HG03196 (cell line): ENCODE results near the gene RBM26.

Source experiments
- ATAC-seq: cut with Tn5 transposase; IDR thresholded peaks from one replicate; pipeline ENCODE4 v1.9.1; 2021; ENCODE audit not compliant: unreplicated experiment

Gene RBM26, protein sequence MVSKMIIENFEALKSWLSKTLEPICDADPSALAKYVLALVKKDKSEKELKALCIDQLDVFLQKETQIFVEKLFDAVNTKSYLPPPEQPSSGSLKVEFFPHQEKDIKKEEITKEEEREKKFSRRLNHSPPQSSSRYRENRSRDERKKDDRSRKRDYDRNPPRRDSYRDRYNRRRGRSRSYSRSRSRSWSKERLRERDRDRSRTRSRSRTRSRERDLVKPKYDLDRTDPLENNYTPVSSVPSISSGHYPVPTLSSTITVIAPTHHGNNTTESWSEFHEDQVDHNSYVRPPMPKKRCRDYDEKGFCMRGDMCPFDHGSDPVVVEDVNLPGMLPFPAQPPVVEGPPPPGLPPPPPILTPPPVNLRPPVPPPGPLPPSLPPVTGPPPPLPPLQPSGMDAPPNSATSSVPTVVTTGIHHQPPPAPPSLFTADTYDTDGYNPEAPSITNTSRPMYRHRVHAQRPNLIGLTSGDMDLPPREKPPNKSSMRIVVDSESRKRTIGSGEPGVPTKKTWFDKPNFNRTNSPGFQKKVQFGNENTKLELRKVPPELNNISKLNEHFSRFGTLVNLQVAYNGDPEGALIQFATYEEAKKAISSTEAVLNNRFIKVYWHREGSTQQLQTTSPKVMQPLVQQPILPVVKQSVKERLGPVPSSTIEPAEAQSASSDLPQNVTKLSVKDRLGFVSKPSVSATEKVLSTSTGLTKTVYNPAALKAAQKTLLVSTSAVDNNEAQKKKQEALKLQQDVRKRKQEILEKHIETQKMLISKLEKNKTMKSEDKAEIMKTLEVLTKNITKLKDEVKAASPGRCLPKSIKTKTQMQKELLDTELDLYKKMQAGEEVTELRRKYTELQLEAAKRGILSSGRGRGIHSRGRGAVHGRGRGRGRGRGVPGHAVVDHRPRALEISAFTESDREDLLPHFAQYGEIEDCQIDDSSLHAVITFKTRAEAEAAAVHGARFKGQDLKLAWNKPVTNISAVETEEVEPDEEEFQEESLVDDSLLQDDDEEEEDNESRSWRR

GRCh38 chr13:79405831-79406596 lies at the start of gene RBM26:
RBM26 (minus strand) TSS chr13:79406255; CDS start chr13:79405774, 481 bp downstream.
- ATAC-seq, result peak; percentile 79

- no peak for ATAC-seq
Observed at GRCh38 chr13:79455331-79455730, 49.3 kb upstream of the RBM26 start.

- no peak for ATAC-seq
Observed at GRCh38 chr13:79452239-79452913, 46.3 kb upstream of the RBM26 start.

DNA sequence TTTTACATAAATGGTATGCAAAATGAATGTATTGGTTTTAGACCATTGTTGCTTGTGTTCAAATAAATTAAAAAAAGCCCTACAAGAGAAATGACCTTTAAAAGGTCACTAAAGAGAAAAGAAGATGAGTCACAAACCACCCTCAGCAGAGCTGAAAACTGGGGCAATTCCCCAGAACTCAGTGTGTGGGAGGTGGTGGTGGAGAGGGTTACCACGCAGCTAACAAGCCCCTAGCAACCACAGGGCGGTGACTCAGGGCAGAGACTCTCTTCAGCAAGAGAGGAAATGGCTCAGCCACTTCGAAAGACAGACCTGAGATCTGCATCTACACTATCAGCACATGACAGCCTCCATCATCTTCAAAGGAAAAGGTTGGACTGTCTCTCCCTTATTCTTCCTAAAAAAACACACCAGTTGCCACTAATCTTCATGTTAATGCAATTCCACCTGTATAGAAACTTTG lies 45.5 kb upstream of the RBM26 start:
- peak; percentile 99 for ATAC-seq

DNA sequence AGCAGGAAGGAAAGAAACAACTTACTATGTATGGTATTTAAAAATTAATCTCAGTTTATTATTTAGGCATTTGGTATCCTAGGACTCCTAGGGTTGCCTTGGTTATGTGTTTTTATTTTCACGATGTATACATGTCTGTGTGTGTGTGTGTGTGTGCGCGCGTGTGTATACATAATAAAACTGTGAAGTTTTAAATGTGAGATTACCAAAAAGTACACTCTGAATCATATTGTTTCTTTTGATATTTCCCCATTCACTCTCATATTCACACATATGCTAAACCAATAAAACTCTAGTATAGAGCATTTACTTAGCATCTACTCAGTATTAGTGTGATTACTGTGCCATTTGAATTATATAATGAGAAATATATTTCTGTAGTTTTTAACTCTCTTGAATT lies 44.1 kb upstream of the RBM26 start:
- ATAC-seq, result no peak

DNA sequence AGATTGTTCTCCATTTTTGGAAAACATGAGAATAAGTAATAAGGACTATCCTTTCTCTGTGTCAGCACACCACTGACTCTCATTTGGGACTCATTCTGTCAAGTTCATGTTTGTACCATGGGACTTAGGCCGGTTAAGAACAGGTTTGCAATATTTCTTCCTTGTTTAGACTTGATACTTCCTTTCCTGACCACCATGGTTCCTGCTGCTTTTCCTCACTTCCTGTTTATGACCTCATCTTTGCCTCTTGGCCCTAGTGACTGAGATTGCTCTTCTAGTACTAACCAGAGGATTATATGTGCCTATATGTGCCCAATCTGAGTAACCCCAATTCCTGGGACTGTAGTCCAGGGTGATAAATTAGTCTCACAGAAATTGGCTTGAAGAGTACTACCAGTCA lies 42.4 kb upstream of the RBM26 start:
- peak; percentile 35 for ATAC-seq

GRCh38 chr13:79447741-79448140 lies 41.7 kb upstream of the RBM26 start:
- no peak for ATAC-seq

DNA sequence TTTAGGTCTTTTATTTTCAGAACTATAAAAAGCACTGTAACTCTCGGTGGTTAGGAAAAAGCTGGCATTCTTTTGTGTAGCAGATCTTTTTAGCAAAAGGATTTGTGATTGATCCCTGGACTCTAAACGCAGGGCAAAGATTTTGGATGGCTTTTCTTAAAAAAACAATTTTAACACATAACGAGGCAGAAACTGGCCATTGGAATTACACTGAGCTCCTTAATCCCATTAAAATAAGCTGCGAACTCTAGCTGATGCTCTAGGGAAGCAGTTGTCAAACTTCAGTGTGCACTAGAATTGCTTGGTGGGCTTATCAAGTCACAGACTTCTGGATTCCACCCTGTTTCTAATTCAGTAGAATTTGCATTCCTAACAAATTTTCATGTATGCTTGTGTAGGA lies 41.1 kb upstream of the RBM26 start:
- no peak for ATAC-seq

DNA sequence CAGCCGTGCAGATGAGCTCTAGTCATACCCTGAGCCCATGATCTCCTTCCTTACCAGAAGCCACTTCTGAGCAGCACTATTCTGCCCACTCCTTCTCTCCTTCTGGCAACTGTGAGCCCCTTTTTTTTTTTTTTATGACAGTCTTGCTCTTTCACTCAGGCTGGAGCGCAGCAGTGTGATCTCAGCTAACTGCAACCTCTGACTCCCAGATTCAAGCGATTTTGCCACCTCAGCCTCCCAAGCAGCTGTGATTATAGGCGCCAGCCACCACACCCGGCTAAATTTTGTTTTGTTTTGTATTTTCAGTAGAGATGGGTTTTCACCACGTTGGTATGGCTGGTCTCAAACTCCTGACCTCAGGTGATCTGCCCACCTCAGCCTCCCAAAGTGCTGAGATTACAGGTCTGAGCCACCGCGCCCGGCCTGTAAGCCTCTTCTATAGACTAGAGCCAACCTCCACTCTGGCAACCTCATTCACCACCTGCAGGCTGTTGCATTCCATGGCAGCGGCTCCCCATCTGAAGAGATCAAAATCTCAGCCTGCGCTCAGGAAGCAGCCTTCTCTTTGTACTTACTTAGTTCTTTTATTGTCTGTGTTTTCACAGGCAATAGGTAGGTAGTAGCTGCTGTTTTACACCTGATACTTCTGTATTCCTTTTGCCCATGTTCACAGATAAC lies 40.1 kb upstream of the RBM26 start:
- no peak for ATAC-seq

- no peak for ATAC-seq
Observed at GRCh38 chr13:79442706-79443105, 36.7 kb upstream of the RBM26 start.

GRCh38 chr13:79442221-79442620 lies 36.2 kb upstream of the RBM26 start:
- ATAC-seq, result no peak

GRCh38 chr13:79440958-79441528 lies 35.0 kb upstream of the RBM26 start:
- no peak for ATAC-seq

GRCh38 chr13:79439275-79439674 lies 33.2 kb upstream of the RBM26 start:
- ATAC-seq, result no peak

GRCh38 chr13:79435561-79435990 lies 29.5 kb upstream of the RBM26 start:
- ATAC-seq, result no peak

- no peak for ATAC-seq
Observed at GRCh38 chr13:79434556-79434955, 28.5 kb upstream of the RBM26 start.

DNA sequence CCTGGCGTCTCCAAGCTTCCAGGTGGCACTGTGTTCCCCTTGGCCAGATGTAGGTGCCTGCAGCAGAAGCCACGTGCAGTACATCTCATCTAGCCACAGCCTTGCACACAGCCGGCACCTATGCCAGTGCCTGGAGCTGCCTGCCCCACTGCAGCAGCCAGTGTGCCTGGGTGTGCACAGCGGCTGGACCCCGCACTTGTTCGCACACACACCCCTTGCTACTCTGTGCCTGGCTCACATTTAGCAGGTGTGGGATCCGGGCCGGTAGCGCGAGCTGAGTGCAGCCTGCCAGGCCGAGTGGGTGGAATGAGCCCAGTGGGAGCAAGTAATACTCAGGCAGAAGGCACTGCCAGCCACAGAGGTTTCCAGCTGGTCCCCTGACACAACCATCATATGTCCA lies 26.9 kb upstream of the RBM26 start:
- no peak for ATAC-seq

DNA sequence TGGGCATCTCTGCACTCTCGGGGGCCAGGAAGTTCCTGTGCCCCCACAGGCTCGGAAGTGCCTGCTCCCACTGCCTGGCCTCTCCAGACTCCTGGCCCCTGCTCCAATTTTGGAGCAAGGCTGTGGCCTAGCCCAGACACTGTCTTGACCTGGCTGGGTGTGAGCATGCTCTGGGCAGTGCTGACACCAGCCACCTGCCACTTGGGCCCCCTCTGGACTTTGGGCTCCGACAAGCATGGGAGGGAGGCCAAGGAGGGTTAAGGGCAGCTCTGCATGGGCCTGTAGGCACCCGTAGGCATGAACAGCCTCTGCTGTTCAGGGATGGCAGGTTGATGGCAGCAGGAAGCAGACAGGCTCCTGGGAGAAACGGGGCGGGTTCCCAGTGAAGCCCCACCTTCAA lies 26.0 kb upstream of the RBM26 start:
- ATAC-seq, result no peak

- ATAC-seq, result no peak
Observed at GRCh38 chr13:79429309-79429708, 23.3 kb upstream of the RBM26 start.

- ATAC-seq, result no peak
Observed at GRCh38 chr13:79427883-79428282, 21.8 kb upstream of the RBM26 start.
